Pancreas (tissue), 10 donors: ENCODE data around the gene MAP3K4. TPM values are rescaled to one million over a fixed set of nuclear protein-coding genes. Genes with fewer than 3 reads are reported as not detected.

Experiments used
- ATAC-seq, 4 donors: fragments of 200-7000 bp; cut with Tn5 transposase; one replicate each; pipeline versions ENCODE4 v1.8.0 to v1.9.1; 2020; ENCODE audit warnings: mild to moderate bottlenecking in 4 of 4, moderate library complexity in 4 of 4
- DNase-seq, 6 donors: peaks; one replicate each; pipeline ENCODE4 v3.0.0-alpha.2; 2020
- FAIRE-seq: peaks from 2 replicates; lab custom pipeline; 2012; peaks lifted over from hg19 to GRCh38; lab: Jason Lieb, UNC
- H3K27ac ChIP-seq, 4 donors: fragments of 200-600 bp; sonication (generic); 1 replicate in 3 of 4; 2 replicates in 1 of 4; pipeline versions ENCODE4 v1.5.0 to v1.8.0; 2020
- H3K27me3 ChIP-seq, 4 donors: fragments of 200-600 bp; one replicate each; pipeline ENCODE4 v1.8.0; 2021
- H3K36me3 ChIP-seq, 3 donors: fragments of 200-600 bp; sonication (generic) in 1 of 3; one replicate each; pipeline versions ENCODE4 v1.5.0 to v1.8.0; 2020 to 2021
- H3K4me1 ChIP-seq, 3 donors: fragments of 200-600 bp; one replicate each; pipeline ENCODE4 v1.8.0; 2021
- H3K4me3 ChIP-seq, 4 donors: fragments of 200-600 bp; sonication (generic) in 2 of 4; one replicate each; pipeline versions ENCODE4 v1.5.0 to v1.8.0; 2020 to 2021
- H3K9me3 ChIP-seq, 4 donors: fragments of 200-600 bp; one replicate each; pipeline ENCODE4 v1.8.0; 2021
- CTCF ChIP-seq, 4 donors: fragments of 200-600 bp; sonication (generic) in 3 of 4; IDR thresholded peaks; one replicate each; pipeline versions ENCODE4 v1.5.0 to v1.8.0; 2021; ENCODE audit warnings: antibody characterized with exemption in 4 of 4
- WGBS, 2 donors: extraction: QIAGEN DNeasy Blood & Tissue Kit; methylation state at CpG; one replicate each; pipeline ENCODE4 v1.1.7; 2013; 5-methylcytosine and 5-hydroxymethylcytosine counted together
- intact Hi-C, 3 donors: fragments of 100-400 bp; cut with DNase I; formaldehyde crosslinking; loops; one replicate each; pipeline versions ENCODE4 v1.11.1 to v1.14.2; 2022
- polyA plus RNA-seq, 2 donors: library from polyadenylated mRNA; stranded (reverse); fragments of 200-250 nt; gene quantifications; one replicate each; pipeline ENCODE4 v1.2.3, GENCODE V29; 2013
- total RNA-seq, 6 donors: library from RNA; stranded (reverse); fragmentation: NEBNext Ultra II Directional in 4 of 6; extraction: Animal tissue kit (Norgen Biotek cat#: 25700) in 4 of 6; gene quantifications; one replicate each; pipeline versions ENCODE4 v1.2.1 to v1.2.4, GENCODE V29; 2021 to 2023
- donor health status: healthy with polysubstance abuse.
- donor health status: DM: no; HTN: no; CAD: no; lungs with moderate emphysema.
- donor health status: DM: no; HTN: no; CAD: no.
- donor health status: control.
- donor health status: control.
- donor health status: Bipolar disorder and iron deficiency.
- donor health status: DM: yes; HTN: yes; CAD: no.
- donor health status: DM: no; HTN: no; CAD: no.
- donor health status: DM: no; HTN: no; CAD: no.
- donor health status: DM: yes; HTN: yes; CAD: no.

The MAP3K4 gene
- total and polyA plus RNA-seq, 8 donors: 10.8 to 32.0 (median 25.3) TPM

GRCh38 chr6:160950507-160950906 is 41.1 kb upstream of the MAP3K4 start:
- Histone ChIP-seq H3K4me3 (no peak overlapping the region), H3K4me1 (peaks cover 5 to 12% (median 11%) of the 10 kb centered on the region in 3 donors), H3K27ac (peak overlapping the region in 2 of 4 donors; percentile 18 to 41), H3K9me3 (no peaks in the 10 kb centered on the region), H3K27me3 (no peaks in the 10 kb centered on the region), H3K36me3 (no peaks in the 10 kb centered on the region)
- ATAC-seq (peak; percentile 87 to 95 (median 92)), FAIRE-seq (no peak), DNase-seq (peak in 3 of 6 donors; percentile 37 to 54 (median 44))
- no peak for TF ChIP-seq CTCF (IDR thresholded peaks at IDR 0.05)
- intact Hi-C loops: no loop called here
- WGBS, 2 donors: 7 to 9% methylated on average over 4 of the region's 4 CpGs

- intact Hi-C loops: no loop called here
- no peak for FAIRE-seq
- Histone ChIP-seq H3K27ac (no peak overlapping the region), H3K27me3 (no peaks in the 10 kb centered on the region), H3K36me3 (no peaks in the 10 kb centered on the region), H3K4me1 (peaks cover 5 to 12% (median 11%) of the 10 kb centered on the region in 3 donors), H3K4me3 (no peak overlapping the region), H3K9me3 (no peaks in the 10 kb centered on the region)
- 89 to 93% methylated on average over 13 of the region's 13 CpGs for WGBS, 2 donors
- DNase-seq: no peak
- no peak for ATAC-seq
- no peak for TF ChIP-seq CTCF (IDR thresholded peaks at IDR 0.05)
Observed at GRCh38 chr6:160951187-160952030, 40.2 kb upstream of the MAP3K4 start.

GRCh38 chr6:160952633-160953281 is 38.8 kb upstream of the MAP3K4 start:
- no peaks in the 10 kb centered on the region for H3K27me3 ChIP-seq
- no peak for ATAC-seq
- H3K27ac ChIP-seq: no peak overlapping the region
- WGBS, 2 donors: 67 to 80% methylated on average over 11 of the region's 11 CpGs
- intact Hi-C loops: no loop called here
- TF ChIP-seq CTCF (IDR thresholded peaks at IDR 0.05): no peak
- no peaks in the 10 kb centered on the region for H3K36me3 ChIP-seq
- no peak overlapping the region for H3K4me3 ChIP-seq
- no peaks in the 10 kb centered on the region for H3K9me3 ChIP-seq
- no peak for FAIRE-seq
- H3K4me1 ChIP-seq: peaks cover 5 to 12% (median 11%) of the 10 kb centered on the region in 3 donors
- DNase-seq: no peak

GRCh38 chr6:160955508-160956295 is 35.9 kb upstream of the MAP3K4 start:
- Histone ChIP-seq H3K36me3 (no peaks in the 10 kb centered on the region), H3K9me3 (no peaks in the 10 kb centered on the region), H3K27ac (no peak overlapping the region), H3K4me3 (no peak overlapping the region), H3K4me1 (peaks cover 11 to 14% (median 12%) of the 10 kb centered on the region in 3 donors), H3K27me3 (no peaks in the 10 kb centered on the region)
- no peak for DNase-seq
- TF ChIP-seq CTCF (IDR thresholded peaks at IDR 0.05): no peak
- WGBS, 2 donors: 86 to 89% methylated on average over 13 of the region's 13 CpGs
- intact Hi-C loops: no loop called here
- no peak for FAIRE-seq
- no peak for ATAC-seq
